Thyroid gland (tissue), 4 donors: ENCODE data around the gene GOLGA3. TPM values are rescaled to one million over a fixed set of nuclear protein-coding genes. Genes with fewer than 3 reads are reported as not detected.

Experiments used
- DNase-seq, 2 donors: peaks; one replicate each; pipeline ENCODE4 v3.0.0-alpha.2; 2019
- H3K27ac ChIP-seq, 3 donors: fragments of 200-600 bp; sonication (generic); 1 replicate in 2 of 3; 2 replicates in 1 of 3; pipeline ENCODE4 v1.5.1; 2016 to 2019; ENCODE audit warnings: mild to moderate bottlenecking in 1 of 3, moderate library complexity in 1 of 3
- H3K27me3 ChIP-seq: fragments of 200-600 bp; sonication (generic); one replicate; pipeline ENCODE4 v1.5.1; 2019
- H3K36me3 ChIP-seq, 2 donors: fragments of 200-600 bp; sonication (generic); one replicate each; pipeline ENCODE4 v1.5.1; 2016 to 2019
- H3K4me1 ChIP-seq, 2 donors: fragments of 200-600 bp; sonication (generic); one replicate each; pipeline ENCODE4 v1.5.1; 2017 to 2019
- H3K4me3 ChIP-seq, 3 donors: fragments of 200-600 bp; sonication (generic); replicated peaks in 1 of 3; 1 replicate in 2 of 3; 2 replicates in 1 of 3; pipeline ENCODE4 v1.5.1; 2016; ENCODE audit warnings: mild to moderate bottlenecking in 1 of 3
- H3K9me3 ChIP-seq: fragments of 200-600 bp; sonication (generic); one replicate; pipeline ENCODE4 v1.5.1; 2017
- CTCF ChIP-seq, 6 experiments: fragments of 200-600 bp in 3 of 6; fragments of 450-650 bp in 3 of 6; sonication (generic) in 3 of 6; IDR thresholded peaks; one replicate each; pipeline ENCODE4 v1.5.1; 2016 to 2019; ENCODE audit warnings: antibody characterized with exemption in 6 of 6, mild to moderate bottlenecking in 2 of 6, inconsistent platforms in 1 of 6, moderate library complexity in 1 of 6
- POLR2A ChIP-seq, 2 donors: fragments of 450-650 bp; IDR thresholded peaks; one replicate each; pipeline ENCODE4 v1.6.1; 2017; ENCODE audit warnings: antibody characterized with exemption in 2 of 2, mild to moderate bottlenecking in 2 of 2, moderate library complexity in 1 of 2
- whole genome bisulfite sequencing, 2 donors: methylation state at CpG; one replicate each; pipeline ENCODE4 v1.1.5; 2017; 5-methylcytosine and 5-hydroxymethylcytosine counted together
- intact Hi-C: fragments of 100-400 bp; cut with DNase I; formaldehyde crosslinking; loops from one replicate; pipeline ENCODE4 v1.15.1; 2023
- total RNA-seq, 4 donors: library from RNA; depleted of rRNA; stranded (reverse); fragments of >200 nt; gene quantifications; one replicate each; pipeline ENCODE4 v1.2.3, GENCODE V29; 2016

GOLGA3 gene
- total RNA-seq, 4 donors from 2014 or later = 73.8 to 106 (median 88.8) TPM

GRCh38 chr12:132841151-132841550, 12.5 kb upstream of the GOLGA3 start:
- DNase-seq = no peak
- no peaks in the 10 kb centered on the region for H3K4me1 ChIP-seq
- no peak overlapping the region for H3K4me3 ChIP-seq
- no peaks in the 10 kb centered on the region for H3K9me3 ChIP-seq
- no peak overlapping the region for H3K27ac ChIP-seq
- H3K36me3 ChIP-seq = peaks cover 35 to 48% of the 10 kb centered on the region in 2 donors
- 92 to 94% methylated on average over 15 of the region's 15 CpGs for WGBS, 2 donors
- no peaks in the 10 kb centered on the region for H3K27me3 ChIP-seq
- TF ChIP-seq POLR2A (IDR thresholded peaks at IDR 0.05) (no peak), CTCF (IDR thresholded peaks at IDR 0.05) (no peak)
- intact Hi-C loops = no loop called here

GRCh38 chr12:132840536-132840935, 11.9 kb upstream of the GOLGA3 start:
- no peaks in the 10 kb centered on the region for H3K27me3 ChIP-seq
- no peak for TF ChIP-seq POLR2A (IDR thresholded peaks at IDR 0.05)
- no peak for DNase-seq
- no peaks in the 10 kb centered on the region for H3K9me3 ChIP-seq
- no peaks in the 10 kb centered on the region for H3K4me1 ChIP-seq
- intact Hi-C loops = no loop called here
- no peak overlapping the region for H3K27ac ChIP-seq
- 90 to 91% methylated on average over 14 to 20 of the region's 20 CpGs for WGBS, 2 donors
- H3K4me3 ChIP-seq = no peak overlapping the region
- peaks cover 35 to 43% of the 10 kb centered on the region in 2 donors for H3K36me3 ChIP-seq

- Histone ChIP-seq H3K9me3 (no peaks in the 10 kb centered on the region), H3K4me3 (no peak overlapping the region), H3K27me3 (no peaks in the 10 kb centered on the region), H3K27ac (no peak overlapping the region), H3K36me3 (peaks cover 35 to 42% of the 10 kb centered on the region in 2 donors), H3K4me1 (no peaks in the 10 kb centered on the region)
- DNase-seq = no peak
- intact Hi-C loops = no loop called here
- 87% methylated on average over 14 of the region's 14 CpGs for WGBS, 2 donors
- TF ChIP-seq POLR2A (IDR thresholded peaks at IDR 0.05) = no peak
- no peak for TF ChIP-seq CTCF (IDR thresholded peaks at IDR 0.05)
These were observed 11.0 kb upstream of the GOLGA3 start for GRCh38 chr12:132839558-132840235.

GRCh38 chr12:132838410-132839080, 9.9 kb upstream of the GOLGA3 start:
- TF ChIP-seq CTCF (IDR thresholded peaks at IDR 0.05) (no peak), POLR2A (IDR thresholded peaks at IDR 0.05) (no peak)
- Histone ChIP-seq H3K27ac (no peak overlapping the region), H3K36me3 (peaks cover 31 to 35% of the 10 kb centered on the region in 2 donors), H3K27me3 (no peaks in the 10 kb centered on the region), H3K4me1 (no peaks in the 10 kb centered on the region), H3K9me3 (no peaks in the 10 kb centered on the region), H3K4me3 (no peak overlapping the region)
- intact Hi-C loops = no loop called here
- 85 to 90% methylated on average over 17 of the region's 17 CpGs for WGBS, 2 donors
- no peak for DNase-seq

- no peak overlapping the region for H3K4me3 ChIP-seq
- WGBS, 2 donors = 80 to 86% methylated on average over 15 to 22 of the region's 27 CpGs
- peaks cover 24 to 30% of the 10 kb centered on the region in 2 donors for H3K36me3 ChIP-seq
- no peaks in the 10 kb centered on the region for H3K9me3 ChIP-seq
- H3K27me3 ChIP-seq = no peaks in the 10 kb centered on the region
- TF ChIP-seq CTCF (IDR thresholded peaks at IDR 0.05) (no peak), POLR2A (IDR thresholded peaks at IDR 0.05) (no peak)
- no peaks in the 10 kb centered on the region for H3K4me1 ChIP-seq
- intact Hi-C loops = no loop called here
- no peak for DNase-seq
- H3K27ac ChIP-seq = no peak overlapping the region
These were observed 9.2 kb upstream of the GOLGA3 start for GRCh38 chr12:132837693-132838409.
